Mononuclear cell (primary cell): Measurements from ENCODE around the gene CCNDBP1. TPM values are rescaled to one million over a fixed set of nuclear protein-coding genes. Genes with fewer than 3 reads are reported as not detected.

Experiments used
- H3K27me3 ChIP-seq: 2 replicates; pipeline ENCODE4 v1.6.0; 2011; ENCODE audit warnings: low read length, control low read depth; ENCODE audit not compliant: insufficient read depth
- H3K4me1 ChIP-seq: 2 replicates; pipeline ENCODE4 v1.5.1; 2011; ENCODE audit warnings: mild to moderate bottlenecking, low read length, control low read depth; ENCODE audit not compliant: insufficient read depth
- H3K4me3 ChIP-seq: 2 replicates; pipeline ENCODE4 v1.5.1; 2011; ENCODE audit warnings: mild to moderate bottlenecking, low read length, moderate library complexity
- H3K9me3 ChIP-seq: 2 replicates; pipeline ENCODE4 v1.5.1; 2011; ENCODE audit warnings: low read depth, mild to moderate bottlenecking, control low read depth, low read length
- total RNA-seq: library from RNA; depleted of rRNA; stranded (reverse); fragments of >200 nt; gene quantifications from one replicate; pipeline ENCODE4 v1.2.3, GENCODE V29; 2012

The CCNDBP1 gene
- total RNA-seq, 1 donor, result 110 TPM

- Histone ChIP-seq H3K4me1 (no peaks in the 10 kb centered on the region), H3K27me3 (no peaks in the 10 kb centered on the region), H3K4me3 (no peak overlapping the region), H3K9me3 (no peaks in the 10 kb centered on the region)
Measured at GRCh38 chr15:43207024-43207423, 21.8 kb downstream of the CCNDBP1 start.

- H3K9me3 ChIP-seq, result no peaks in the 10 kb centered on the region
- H3K4me1 ChIP-seq, result no peaks in the 10 kb centered on the region
- no peak overlapping the region for H3K4me3 ChIP-seq
- no peaks in the 10 kb centered on the region for H3K27me3 ChIP-seq
Measured at GRCh38 chr15:43208052-43209002, 23.1 kb downstream of the CCNDBP1 start.

GRCh38 chr15:43209059-43209824 lies 24.0 kb downstream of the CCNDBP1 start:
- H3K27me3 ChIP-seq, result no peaks in the 10 kb centered on the region
- no peak overlapping the region for H3K4me3 ChIP-seq
- no peaks in the 10 kb centered on the region for H3K9me3 ChIP-seq
- H3K4me1 ChIP-seq, result no peaks in the 10 kb centered on the region

- Histone ChIP-seq H3K27me3 (no peaks in the 10 kb centered on the region), H3K4me3 (no peak overlapping the region), H3K4me1 (no peaks in the 10 kb centered on the region), H3K9me3 (no peaks in the 10 kb centered on the region)
Measured at GRCh38 chr15:43210172-43210745, 25.1 kb downstream of the CCNDBP1 start.

GRCh38 chr15:43210807-43211206 lies 25.6 kb downstream of the CCNDBP1 start:
- Histone ChIP-seq H3K27me3 (no peaks in the 10 kb centered on the region), H3K4me3 (no peak overlapping the region), H3K4me1 (no peaks in the 10 kb centered on the region), H3K9me3 (no peaks in the 10 kb centered on the region)

GRCh38 chr15:43211224-43211735 lies 26.1 kb downstream of the CCNDBP1 start:
- no peaks in the 10 kb centered on the region for H3K4me1 ChIP-seq
- no peaks in the 10 kb centered on the region for H3K27me3 ChIP-seq
- H3K4me3 ChIP-seq, result no peak overlapping the region
- no peaks in the 10 kb centered on the region for H3K9me3 ChIP-seq

- H3K4me3 ChIP-seq, result no peak overlapping the region
- no peaks in the 10 kb centered on the region for H3K27me3 ChIP-seq
- no peaks in the 10 kb centered on the region for H3K4me1 ChIP-seq
- no peaks in the 10 kb centered on the region for H3K9me3 ChIP-seq
Measured at GRCh38 chr15:43212299-43212698, 27.1 kb downstream of the CCNDBP1 start.

- Histone ChIP-seq H3K4me1 (no peaks in the 10 kb centered on the region), H3K4me3 (no peak overlapping the region), H3K27me3 (no peaks in the 10 kb centered on the region), H3K9me3 (no peaks in the 10 kb centered on the region)
Measured at GRCh38 chr15:43212951-43213350, 27.7 kb downstream of the CCNDBP1 start.

GRCh38 chr15:43213466-43213865 lies 28.3 kb downstream of the CCNDBP1 start:
- Histone ChIP-seq H3K9me3 (no peaks in the 10 kb centered on the region), H3K4me1 (no peaks in the 10 kb centered on the region), H3K27me3 (no peaks in the 10 kb centered on the region), H3K4me3 (no peak overlapping the region)

- Histone ChIP-seq H3K4me3 (no peak overlapping the region), H3K4me1 (no peaks in the 10 kb centered on the region), H3K27me3 (no peaks in the 10 kb centered on the region), H3K9me3 (no peaks in the 10 kb centered on the region)
Measured at GRCh38 chr15:43214169-43214568, 29.0 kb downstream of the CCNDBP1 start.

- Histone ChIP-seq H3K9me3 (no peaks in the 10 kb centered on the region), H3K4me3 (no peak overlapping the region), H3K4me1 (no peaks in the 10 kb centered on the region), H3K27me3 (no peaks in the 10 kb centered on the region)
Measured at GRCh38 chr15:43214592-43215295, 29.5 kb downstream of the CCNDBP1 start.

- no peaks in the 10 kb centered on the region for H3K9me3 ChIP-seq
- H3K4me1 ChIP-seq, result no peaks in the 10 kb centered on the region
- no peak overlapping the region for H3K4me3 ChIP-seq
- no peaks in the 10 kb centered on the region for H3K27me3 ChIP-seq
Measured at GRCh38 chr15:43215961-43216360, 30.8 kb downstream of the CCNDBP1 start.

- no peaks in the 10 kb centered on the region for H3K9me3 ChIP-seq
- no peaks in the 10 kb centered on the region for H3K27me3 ChIP-seq
- no peak overlapping the region for H3K4me3 ChIP-seq
- H3K4me1 ChIP-seq, result no peaks in the 10 kb centered on the region
Measured at GRCh38 chr15:43218908-43219706, 33.9 kb downstream of the CCNDBP1 start.
